BE2C (cell line): ENCODE measurements around the gene PLAGL1.

Experiments used
- DNase-seq: peaks from one replicate; pipeline ENCODE4 v3.0.0-alpha.2; 2020
- H3K27me3 ChIP-seq: fragments of 250-450 bp; sonication (Bioruptor Pico); 2 replicates; pipeline ENCODE4 v1.5.1; 2020; ENCODE audit warnings: mild to moderate bottlenecking
- H3K36me3 ChIP-seq: fragments of 250-450 bp; sonication (Bioruptor Pico); 2 replicates; pipeline ENCODE4 v1.5.1; 2020; ENCODE audit warnings: mild to moderate bottlenecking
- H3K4me1 ChIP-seq: fragments of 250-450 bp; sonication (Bioruptor Pico); 2 replicates; pipeline ENCODE4 v1.5.1; 2020
- H3K4me3 ChIP-seq: 2 replicates; pipeline ENCODE4 v1.5.1; 2011; ENCODE audit warnings: low read depth, low read length
- H3K9me3 ChIP-seq: fragments of 250-450 bp; sonication (Bioruptor Pico); 2 replicates; pipeline ENCODE4 v1.5.1; 2020
- TF ChIP-seq, protein P1 (sequence below): IDR thresholded peaks from 2 replicates; pipeline ENCODE4 v1.5.1; 2012; ENCODE audit warnings: mild to moderate bottlenecking, low read depth, low read length

PLAGL1 gene

DNA sequence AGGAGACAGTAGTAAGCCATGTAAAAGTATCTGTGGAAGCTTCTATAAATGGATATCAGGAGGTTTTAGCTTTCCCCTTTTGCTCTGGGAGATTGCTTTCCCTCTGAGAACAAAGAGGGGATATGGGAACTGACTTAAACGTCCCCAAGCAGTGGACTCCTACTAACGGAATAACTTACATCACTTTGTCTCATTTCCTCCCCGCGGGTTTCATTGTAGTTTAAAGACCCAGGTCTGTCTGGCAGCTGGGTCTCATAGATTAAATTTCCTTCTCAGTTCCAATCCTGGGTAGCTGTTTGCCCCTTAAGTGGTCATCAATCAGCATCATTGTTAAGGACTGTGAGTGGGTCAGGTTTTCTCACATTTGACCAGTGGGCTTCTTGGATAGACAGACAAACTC, 68.7 kb downstream of the PLAGL1 start:
- DNase-seq: no peak
- no peaks in the 10 kb centered on the region for H3K9me3 ChIP-seq

DNA sequence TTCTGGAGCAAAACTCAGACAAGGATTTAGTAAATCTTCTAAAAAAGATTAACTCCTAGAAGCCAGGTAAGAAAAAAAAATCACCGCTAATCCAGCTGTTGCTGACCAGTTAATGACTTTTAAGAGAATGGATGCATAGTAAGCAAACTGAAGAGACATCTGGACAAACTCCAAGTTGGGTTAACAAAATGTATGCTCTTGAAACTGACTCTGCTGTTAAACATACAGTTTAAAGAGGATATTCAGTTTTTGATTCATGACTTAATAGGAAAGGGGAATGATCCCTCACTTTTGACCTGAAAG, 70.4 kb downstream of the PLAGL1 start:
- no peak for DNase-seq
- H3K36me3 ChIP-seq: no peaks in the 10 kb centered on the region
- H3K4me3 ChIP-seq: no peak overlapping the region
- no peaks in the 10 kb centered on the region for H3K9me3 ChIP-seq
- H3K4me1 ChIP-seq: no peaks in the 10 kb centered on the region
- TF ChIP-seq, protein P1, sequence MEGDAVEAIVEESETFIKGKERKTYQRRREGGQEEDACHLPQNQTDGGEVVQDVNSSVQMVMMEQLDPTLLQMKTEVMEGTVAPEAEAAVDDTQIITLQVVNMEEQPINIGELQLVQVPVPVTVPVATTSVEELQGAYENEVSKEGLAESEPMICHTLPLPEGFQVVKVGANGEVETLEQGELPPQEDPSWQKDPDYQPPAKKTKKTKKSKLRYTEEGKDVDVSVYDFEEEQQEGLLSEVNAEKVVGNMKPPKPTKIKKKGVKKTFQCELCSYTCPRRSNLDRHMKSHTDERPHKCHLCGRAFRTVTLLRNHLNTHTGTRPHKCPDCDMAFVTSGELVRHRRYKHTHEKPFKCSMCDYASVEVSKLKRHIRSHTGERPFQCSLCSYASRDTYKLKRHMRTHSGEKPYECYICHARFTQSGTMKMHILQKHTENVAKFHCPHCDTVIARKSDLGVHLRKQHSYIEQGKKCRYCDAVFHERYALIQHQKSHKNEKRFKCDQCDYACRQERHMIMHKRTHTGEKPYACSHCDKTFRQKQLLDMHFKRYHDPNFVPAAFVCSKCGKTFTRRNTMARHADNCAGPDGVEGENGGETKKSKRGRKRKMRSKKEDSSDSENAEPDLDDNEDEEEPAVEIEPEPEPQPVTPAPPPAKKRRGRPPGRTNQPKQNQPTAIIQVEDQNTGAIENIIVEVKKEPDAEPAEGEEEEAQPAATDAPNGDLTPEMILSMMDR: no peak
- no peaks in the 10 kb centered on the region for H3K27me3 ChIP-seq

More for the DNA sequence above, 68.7 kb downstream of the PLAGL1 start:
- TF ChIP-seq, protein P1: no peak
- no peaks in the 10 kb centered on the region for H3K36me3 ChIP-seq
- no peaks in the 10 kb centered on the region for H3K27me3 ChIP-seq
- no peak overlapping the region for H3K4me3 ChIP-seq
- H3K4me1 ChIP-seq: no peaks in the 10 kb centered on the region

DNA sequence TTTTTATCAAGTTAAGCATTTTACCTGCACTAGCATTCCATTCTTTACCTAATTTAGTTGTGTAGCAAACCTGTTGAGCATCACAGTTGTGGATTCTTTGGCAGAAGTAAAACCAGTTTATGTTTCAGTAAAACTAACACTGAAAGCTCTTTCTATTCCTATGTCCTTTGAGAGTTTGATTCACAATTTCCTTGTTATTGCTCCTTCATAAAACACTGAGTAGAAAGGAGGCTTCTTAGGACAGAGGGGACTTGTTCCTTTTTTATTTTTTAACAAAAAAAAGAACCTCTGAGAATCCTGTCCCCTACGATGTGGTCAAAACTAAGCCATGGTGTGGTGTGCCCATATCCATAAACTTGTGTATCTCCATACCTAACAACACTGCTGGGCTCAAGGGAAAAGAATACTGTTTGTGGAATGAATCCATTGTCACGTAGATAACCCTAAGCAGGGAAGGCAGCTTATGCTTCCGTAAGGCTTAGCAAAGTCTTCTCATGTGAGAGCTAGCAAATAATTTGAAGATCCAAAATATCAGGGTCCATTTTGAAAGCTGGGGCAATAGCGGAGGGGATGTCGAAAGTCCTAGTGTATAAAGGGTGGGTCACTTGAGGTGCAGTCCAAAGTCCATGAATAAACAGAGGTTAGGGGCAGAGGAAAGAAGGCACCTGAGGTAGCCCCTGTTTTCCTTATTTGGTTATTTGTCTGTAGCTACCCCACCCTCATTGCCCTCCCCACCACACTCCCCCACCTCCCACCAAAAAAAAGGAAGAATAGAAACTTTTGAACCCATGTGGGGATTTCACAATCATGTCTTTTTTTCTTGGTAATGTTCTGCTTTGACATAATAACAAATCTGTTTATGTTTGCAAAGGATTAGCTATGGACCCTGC, 71.0 kb downstream of the PLAGL1 start:
- Histone ChIP-seq H3K27me3 (no peaks in the 10 kb centered on the region), H3K36me3 (no peaks in the 10 kb centered on the region), H3K4me1 (no peaks in the 10 kb centered on the region), H3K9me3 (no peaks in the 10 kb centered on the region), H3K4me3 (no peak overlapping the region)
- TF ChIP-seq, protein P1: no peak
- no peak for DNase-seq

GRCh38 chr6:143936347-143936746, 71.7 kb downstream of the PLAGL1 start:
- no peak overlapping the region for H3K4me3 ChIP-seq
- H3K4me1 ChIP-seq: no peaks in the 10 kb centered on the region
- H3K27me3 ChIP-seq: no peaks in the 10 kb centered on the region
- TF ChIP-seq, protein P1: no peak
- no peaks in the 10 kb centered on the region for H3K36me3 ChIP-seq
- H3K9me3 ChIP-seq: no peaks in the 10 kb centered on the region
- DNase-seq: no peak

GRCh38 chr6:143934867-143935266, 73.2 kb downstream of the PLAGL1 start:
- H3K36me3 ChIP-seq: no peaks in the 10 kb centered on the region
- H3K27me3 ChIP-seq: no peaks in the 10 kb centered on the region
- no peak for DNase-seq
- no peaks in the 10 kb centered on the region for H3K4me1 ChIP-seq
- no peak overlapping the region for H3K4me3 ChIP-seq
- no peaks in the 10 kb centered on the region for H3K9me3 ChIP-seq
- TF ChIP-seq, protein P1: no peak

- no peak overlapping the region for H3K4me3 ChIP-seq
- TF ChIP-seq, protein P1: no peak
- H3K36me3 ChIP-seq: no peaks in the 10 kb centered on the region
- H3K9me3 ChIP-seq: no peaks in the 10 kb centered on the region
- H3K4me1 ChIP-seq: no peaks in the 10 kb centered on the region
- DNase-seq: no peak
- H3K27me3 ChIP-seq: no peaks in the 10 kb centered on the region
Observed at GRCh38 chr6:143934331-143934730, 73.7 kb downstream of the PLAGL1 start.
